ENCODE measurements around the gene SLC12A7.

SLC12A7 gene

GRCh38 chr5:1139331-1140170, 27.7 kb upstream of the SLC12A7 start:
- no peak overlapping the region for H3K27ac ChIP-seq

DNA sequence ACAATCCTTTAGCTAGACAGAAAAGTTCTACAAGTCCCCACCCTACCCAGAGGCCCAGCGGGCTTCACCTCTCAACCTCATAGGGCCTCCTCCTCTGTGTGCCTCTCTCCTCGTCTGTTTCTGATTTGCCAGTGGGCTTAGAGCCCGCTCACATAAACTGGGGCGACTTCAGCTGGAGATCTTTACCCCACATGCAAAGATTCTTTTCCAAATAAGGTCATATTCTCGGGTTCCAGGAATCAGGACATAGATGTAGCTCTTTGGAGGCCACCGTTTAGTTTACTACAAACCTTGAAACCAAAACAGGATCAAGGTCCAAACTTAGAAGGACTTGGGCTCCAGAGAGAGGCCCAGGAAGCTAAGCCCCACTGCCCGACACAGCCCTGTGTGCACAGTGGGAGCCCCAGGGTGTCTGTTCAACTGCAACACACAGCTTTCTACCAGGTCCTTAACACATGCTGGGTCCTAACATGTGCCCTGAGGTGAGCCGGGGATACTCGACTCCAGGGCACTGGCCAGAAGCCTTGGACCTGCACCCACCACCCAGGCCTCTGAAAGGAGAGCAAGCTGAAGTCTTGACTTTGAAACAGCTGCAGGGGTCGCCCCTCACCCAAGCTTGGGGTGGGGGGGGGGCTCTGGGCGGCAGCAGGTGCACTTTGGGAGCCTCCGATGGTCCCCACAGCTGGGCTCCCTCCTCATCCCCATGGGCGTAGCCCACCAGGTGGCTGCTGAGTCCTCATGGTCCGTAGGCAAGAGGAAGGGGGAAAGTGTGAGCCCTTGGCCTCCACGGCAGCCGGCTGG, 26.8 kb upstream of the SLC12A7 start:
- no peak overlapping the region for H3K27ac ChIP-seq
- TF ChIP-seq ZFX (IDR thresholded peaks at IDR 0.05), result no peak
- TF ChIP-seq, protein P1, sequence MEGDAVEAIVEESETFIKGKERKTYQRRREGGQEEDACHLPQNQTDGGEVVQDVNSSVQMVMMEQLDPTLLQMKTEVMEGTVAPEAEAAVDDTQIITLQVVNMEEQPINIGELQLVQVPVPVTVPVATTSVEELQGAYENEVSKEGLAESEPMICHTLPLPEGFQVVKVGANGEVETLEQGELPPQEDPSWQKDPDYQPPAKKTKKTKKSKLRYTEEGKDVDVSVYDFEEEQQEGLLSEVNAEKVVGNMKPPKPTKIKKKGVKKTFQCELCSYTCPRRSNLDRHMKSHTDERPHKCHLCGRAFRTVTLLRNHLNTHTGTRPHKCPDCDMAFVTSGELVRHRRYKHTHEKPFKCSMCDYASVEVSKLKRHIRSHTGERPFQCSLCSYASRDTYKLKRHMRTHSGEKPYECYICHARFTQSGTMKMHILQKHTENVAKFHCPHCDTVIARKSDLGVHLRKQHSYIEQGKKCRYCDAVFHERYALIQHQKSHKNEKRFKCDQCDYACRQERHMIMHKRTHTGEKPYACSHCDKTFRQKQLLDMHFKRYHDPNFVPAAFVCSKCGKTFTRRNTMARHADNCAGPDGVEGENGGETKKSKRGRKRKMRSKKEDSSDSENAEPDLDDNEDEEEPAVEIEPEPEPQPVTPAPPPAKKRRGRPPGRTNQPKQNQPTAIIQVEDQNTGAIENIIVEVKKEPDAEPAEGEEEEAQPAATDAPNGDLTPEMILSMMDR (conservative IDR thresholded peaks at IDR 0.05), result no peak

More at GRCh38 chr5:1139331-1140170, 27.7 kb upstream of the SLC12A7 start:
- TF ChIP-seq, protein P1 (conservative IDR thresholded peaks at IDR 0.05), result 0 out of 2 replicates have a peak, but pooled peaks have one; percentile 19
- TF ChIP-seq ZFX (IDR thresholded peaks at IDR 0.05), result no peak

- H3K27ac ChIP-seq, result no peak overlapping the region
These were observed 25.9 kb upstream of the SLC12A7 start for GRCh38 chr5:1137567-1138444.

GRCh38 chr5:1136814-1137213, 25.0 kb upstream of the SLC12A7 start:
- TF ChIP-seq, protein P1 (conservative IDR thresholded peaks at IDR 0.05), result no peak
- no peak overlapping the region for H3K27ac ChIP-seq

More at GRCh38 chr5:1137567-1138444, 25.9 kb upstream of the SLC12A7 start:
- TF ChIP-seq ZFX (IDR thresholded peaks at IDR 0.05), result no peak
- TF ChIP-seq, protein P1 (conservative IDR thresholded peaks at IDR 0.05), result no peak

DNA sequence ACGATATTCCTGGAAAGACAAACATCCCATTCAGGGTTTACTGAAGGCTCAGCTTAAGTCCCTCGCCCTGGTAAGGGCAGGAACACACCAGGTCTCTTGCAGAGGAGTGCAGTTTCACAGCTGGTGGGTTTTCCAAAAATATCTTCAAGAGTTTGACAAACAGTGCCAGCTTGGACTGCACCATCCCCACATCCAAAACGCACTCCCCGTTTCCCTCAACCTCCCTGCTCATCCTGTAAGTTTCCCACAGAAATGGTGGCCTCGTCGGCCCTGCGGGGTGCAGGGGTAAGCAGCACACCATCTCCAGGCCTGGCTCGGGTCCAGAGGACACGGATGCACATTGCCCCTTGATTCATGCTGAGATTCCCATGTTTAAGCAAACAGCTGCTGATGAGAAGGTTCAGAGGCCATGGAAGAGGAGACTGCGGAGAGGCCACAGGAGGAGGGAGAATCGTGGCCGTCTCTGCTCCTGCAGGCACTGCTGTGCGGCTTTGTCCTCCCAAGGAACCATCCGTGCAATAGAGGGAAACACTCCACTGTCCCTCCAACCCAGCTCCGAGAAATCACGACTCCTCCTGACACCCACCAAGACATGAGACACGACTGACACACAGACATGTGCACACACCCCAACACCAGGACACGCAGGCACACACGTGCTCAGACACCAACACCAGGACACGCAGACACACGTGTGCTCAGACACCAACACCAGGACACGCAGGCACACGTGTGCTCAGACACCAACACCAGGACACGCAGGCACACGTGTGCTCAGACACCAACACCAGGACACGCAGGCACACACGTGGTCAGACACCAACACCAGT, 24.0 kb upstream of the SLC12A7 start:
- no peak for TF ChIP-seq ZFX (IDR thresholded peaks at IDR 0.05)
- TF ChIP-seq, protein P1 (conservative IDR thresholded peaks at IDR 0.05), result no peak

GRCh38 chr5:1134478-1134877, 22.6 kb upstream of the SLC12A7 start:
- peak overlapping the region; percentile 16; the same call in 1 of the 2 replicates for H3K27ac ChIP-seq
- no peak for TF ChIP-seq ZFX (IDR thresholded peaks at IDR 0.05)
- TF ChIP-seq, protein P1 (conservative IDR thresholded peaks at IDR 0.05), result no peak

More for the DNA sequence above, 24.0 kb upstream of the SLC12A7 start:
- peak overlapping the region; percentile 16; the same call in 1 of the 2 replicates for H3K27ac ChIP-seq
